ENCODE data around the gene KCNQ1.

Gene KCNQ1

GRCh38 chr11:2691991-2692875, 247.4 kb downstream of the KCNQ1 start:
- DNase-seq (ENCODE audit: low read depth): no peak

GRCh38 chr11:2693271-2694261, 248.8 kb downstream of the KCNQ1 start:
- no peak overlapping the region for H3K4me3 ChIP-seq (ENCODE audit: low read depth, low read length)
- DNase-seq (ENCODE audit: low read depth): no peak

More at GRCh38 chr11:2691991-2692875, 247.4 kb downstream of the KCNQ1 start:
- no peak overlapping the region for H3K4me3 ChIP-seq (ENCODE audit: low read depth, low read length)

- no peak overlapping the region for H3K4me3 ChIP-seq (ENCODE audit: low read depth, low read length)
- no peak for DNase-seq (ENCODE audit: low read depth)
Observed at GRCh38 chr11:2694495-2694894, 249.7 kb downstream of the KCNQ1 start.

GRCh38 chr11:2694995-2695939, 250.5 kb downstream of the KCNQ1 start:
- H3K4me3 ChIP-seq (ENCODE audit: low read depth, low read length): no peak overlapping the region
- DNase-seq (ENCODE audit: low read depth): no peak

- DNase-seq (ENCODE audit: low read depth): no peak
- H3K4me3 ChIP-seq (ENCODE audit: low read depth, low read length): no peak overlapping the region
Observed at GRCh38 chr11:2696455-2696854, 251.6 kb downstream of the KCNQ1 start.

GRCh38 chr11:2697866-2698265, 253.1 kb downstream of the KCNQ1 start:
- DNase-seq (ENCODE audit: low read depth): no peak
- H3K4me3 ChIP-seq (ENCODE audit: low read depth, low read length): peak overlapping the region; percentile 81

GRCh38 chr11:2698386-2699184, 253.8 kb downstream of the KCNQ1 start:
- H3K4me3 ChIP-seq (ENCODE audit: low read depth, low read length): peak overlapping the region; percentile 81
- no peak for DNase-seq (ENCODE audit: low read depth)

- no peak for DNase-seq (ENCODE audit: low read depth)
- H3K4me3 ChIP-seq (ENCODE audit: low read depth, low read length): peak overlapping the region; percentile 81
Observed at GRCh38 chr11:2699185-2699530, 254.3 kb downstream of the KCNQ1 start.

- DNase-seq (ENCODE audit: low read depth): peak; percentile 79
Observed at GRCh38 chr11:2699531-2700414, 255.0 kb downstream of the KCNQ1 start, which contains the start of gene KCNQ1OT1. Gene KCNQ1OT1, minus strand, starts transcription at chr11:2699994.

GRCh38 chr11:2700415-2701211, 255.8 kb downstream of the KCNQ1 start:
- no peak for DNase-seq (ENCODE audit: low read depth)
- peak overlapping the region; percentile 81 for H3K4me3 ChIP-seq (ENCODE audit: low read depth, low read length)

More at GRCh38 chr11:2699531-2700414, 255.0 kb downstream of the KCNQ1 start, which contains the start of gene KCNQ1OT1:
- peak within 1 kb of the TSS; percentile 81 for H3K4me3 ChIP-seq (ENCODE audit: low read depth, low read length)

GRCh38 chr11:2701230-2701629, 256.4 kb downstream of the KCNQ1 start:
- DNase-seq (ENCODE audit: low read depth): no peak
- H3K4me3 ChIP-seq (ENCODE audit: low read depth, low read length): no peak overlapping the region

GRCh38 chr11:2701898-2702434, 257.2 kb downstream of the KCNQ1 start:
- DNase-seq (ENCODE audit: low read depth): no peak
- no peak overlapping the region for H3K4me3 ChIP-seq (ENCODE audit: low read depth, low read length)

GRCh38 chr11:2702771-2703362, 258.1 kb downstream of the KCNQ1 start:
- no peak overlapping the region for H3K4me3 ChIP-seq (ENCODE audit: low read depth, low read length)
- DNase-seq (ENCODE audit: low read depth): no peak

GRCh38 chr11:2703363-2704141, 258.7 kb downstream of the KCNQ1 start:
- H3K4me3 ChIP-seq (ENCODE audit: low read depth, low read length): no peak overlapping the region
- no peak for DNase-seq (ENCODE audit: low read depth)

- H3K4me3 ChIP-seq (ENCODE audit: low read depth, low read length): no peak overlapping the region
- no peak for DNase-seq (ENCODE audit: low read depth)
Observed at GRCh38 chr11:2704356-2704755, 259.5 kb downstream of the KCNQ1 start.

All from skeletal muscle cell (primary cell).